Memory B cell (primary cell): ENCODE data around the gene ATF6.
A peak's percentile ranks its signal among the peaks of the same experiment; 100 is the strongest.

Experiments
- ATAC-seq: fragments of 150-1000 bp; cut with Tn5 transposase; 2 replicates; pipeline ENCODE4 v1.10.0; 2021; ENCODE audit warnings: low read depth, mild to moderate bottlenecking, moderate library complexity
- DNase-seq, 2 donors: peaks; one replicate each; pipeline ENCODE4 v3.0.0; 2022; ENCODE audit warnings: low spot score in 2 of 2
- H3K27ac Mint-ChIP-seq: one replicate; pipeline ENCODE4 v1.8.0; 2022; ENCODE audit warnings: mild to moderate bottlenecking, moderate library complexity, mixed read lengths
- H3K27me3 Mint-ChIP-seq: one replicate; pipeline ENCODE4 v1.8.0; 2022; ENCODE audit warnings: mixed read lengths
- H3K36me3 Mint-ChIP-seq: one replicate; pipeline ENCODE4 v1.8.0; 2022; ENCODE audit warnings: mild to moderate bottlenecking, mixed read lengths
- H3K4me1 Mint-ChIP-seq: one replicate; pipeline ENCODE4 v1.8.0; 2022; ENCODE audit warnings: mixed read lengths
- H3K4me3 Mint-ChIP-seq: one replicate; pipeline ENCODE4 v1.8.0; 2022; ENCODE audit warnings: mild to moderate bottlenecking, moderate library complexity, mixed read lengths
- H3K9me3 Mint-ChIP-seq: one replicate; pipeline ENCODE4 v1.8.0; 2022; ENCODE audit warnings: mixed read lengths

ATF6 gene

DNA sequence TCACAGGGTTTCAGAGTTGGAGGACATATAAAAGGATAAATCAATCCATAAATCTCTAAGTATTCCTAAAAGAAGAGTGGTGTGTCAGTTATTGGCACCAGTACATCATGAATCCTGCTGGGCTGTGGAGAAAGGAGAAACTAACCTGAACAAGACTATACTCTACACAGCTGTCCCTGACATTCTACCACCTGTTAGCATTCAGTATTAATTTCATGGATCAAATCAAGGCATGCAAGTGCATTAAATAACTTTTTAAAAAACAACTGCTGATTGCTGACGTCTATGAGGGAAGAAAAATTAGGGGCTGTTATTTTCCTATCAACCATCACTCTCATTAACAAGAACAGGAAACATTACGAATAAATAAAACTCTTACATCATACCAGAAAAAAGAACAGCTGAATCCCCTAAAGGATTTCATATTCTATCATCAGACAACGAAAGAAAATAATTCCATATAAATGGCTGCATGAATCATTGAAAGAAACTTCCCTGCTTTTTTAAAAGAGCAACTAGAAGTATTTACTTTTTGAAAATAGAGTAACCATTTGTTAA, 121.7 kb downstream of the ATF6 start:
- Mint-ChIP-seq H3K27ac (no peak overlapping the region), H3K36me3 (peaks cover 35% of the 10 kb centered on the region), H3K9me3 (no peaks in the 10 kb centered on the region), H3K27me3 (no peaks in the 10 kb centered on the region), H3K4me1 (no peaks in the 10 kb centered on the region), H3K4me3 (no peak overlapping the region)
- ATAC-seq (no peak), DNase-seq (no peak)

DNA sequence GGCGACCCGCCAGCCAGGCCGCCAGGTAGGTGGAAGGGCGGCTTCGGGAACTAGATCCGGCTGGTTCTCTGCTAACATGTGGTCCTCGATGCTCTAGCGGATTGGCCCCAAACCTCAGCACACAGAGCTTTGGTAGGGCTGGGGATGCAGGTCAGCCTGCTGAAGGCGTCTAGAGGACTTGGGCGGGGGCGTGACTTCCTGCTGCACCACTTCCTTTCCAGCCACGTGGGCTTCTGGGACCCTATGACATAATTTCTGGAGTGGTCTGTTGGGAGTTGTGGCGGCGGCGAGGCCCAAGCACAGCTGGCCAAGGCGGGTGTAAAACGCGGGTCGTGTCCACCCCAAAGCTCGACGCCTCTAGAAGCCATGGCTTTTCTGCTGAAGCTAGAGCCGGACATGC, 124.5 kb downstream of the ATF6 start:
- peaks cover 35% of the 10 kb centered on the region for H3K36me3 Mint-ChIP-seq
- no peaks in the 10 kb centered on the region for H3K9me3 Mint-ChIP-seq
- ATAC-seq (no peak), DNase-seq (no peak)
- H3K27me3 Mint-ChIP-seq = no peaks in the 10 kb centered on the region
- no peaks in the 10 kb centered on the region for H3K4me1 Mint-ChIP-seq
- H3K4me3 Mint-ChIP-seq = no peak overlapping the region
- H3K27ac Mint-ChIP-seq = no peak overlapping the region

DNA sequence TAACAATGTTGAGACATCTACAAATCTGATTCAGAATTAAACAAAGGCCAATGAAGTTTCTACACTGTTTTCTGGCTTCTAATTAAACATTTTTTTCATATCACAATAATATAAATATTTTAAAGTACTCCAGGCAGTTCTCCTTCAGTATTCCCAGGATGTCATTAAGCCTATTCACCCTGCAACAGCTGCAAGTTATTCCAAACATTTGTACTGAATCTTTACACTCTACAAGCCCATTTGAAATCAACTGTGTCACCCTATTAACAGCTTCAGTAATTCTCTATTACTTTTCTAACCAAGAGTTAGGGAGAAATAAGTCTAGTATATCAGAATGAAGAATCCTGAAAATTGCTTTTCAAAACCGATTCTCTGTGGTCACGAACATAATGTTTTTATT, 133.0 kb downstream of the ATF6 start:
- H3K36me3 Mint-ChIP-seq = peaks cover 1% of the 10 kb centered on the region
- H3K27ac Mint-ChIP-seq = no peak overlapping the region
- DNase-seq = no peak
- no peaks in the 10 kb centered on the region for H3K4me1 Mint-ChIP-seq
- no peaks in the 10 kb centered on the region for H3K9me3 Mint-ChIP-seq
- no peaks in the 10 kb centered on the region for H3K27me3 Mint-ChIP-seq
- no peak for ATAC-seq
- H3K4me3 Mint-ChIP-seq = no peak overlapping the region

DNA sequence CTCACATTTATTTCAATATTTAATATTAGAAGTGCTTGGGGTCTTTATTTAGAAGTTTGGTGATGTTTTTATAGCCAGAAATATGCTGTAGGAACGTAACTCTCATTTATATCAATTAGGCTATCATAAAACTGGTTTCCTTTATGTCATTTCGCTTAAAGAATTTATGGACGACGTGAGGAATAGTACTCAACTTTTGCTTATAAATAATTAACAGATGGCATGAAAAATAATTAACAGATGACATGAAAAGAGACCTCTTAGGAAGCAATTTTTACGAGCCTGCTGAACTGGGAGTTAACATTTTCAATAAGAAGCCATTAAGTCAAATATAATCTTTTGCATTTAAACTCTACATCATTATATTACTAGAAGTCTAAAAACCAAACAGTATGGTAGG, 134.0 kb downstream of the ATF6 start:
- ATAC-seq (no peak), DNase-seq (no peak)
- peaks cover 1% of the 10 kb centered on the region for H3K36me3 Mint-ChIP-seq
- no peaks in the 10 kb centered on the region for H3K4me1 Mint-ChIP-seq
- no peak overlapping the region for H3K4me3 Mint-ChIP-seq
- H3K27ac Mint-ChIP-seq = no peak overlapping the region
- H3K27me3 Mint-ChIP-seq = no peaks in the 10 kb centered on the region
- H3K9me3 Mint-ChIP-seq = no peaks in the 10 kb centered on the region

- Mint-ChIP-seq H3K4me3 (no peak overlapping the region), H3K27ac (no peak overlapping the region), H3K4me1 (no peaks in the 10 kb centered on the region), H3K27me3 (no peaks in the 10 kb centered on the region), H3K36me3 (peaks cover 1% of the 10 kb centered on the region), H3K9me3 (no peaks in the 10 kb centered on the region)
- DNase-seq = no peak
- no peak for ATAC-seq
These were observed 136.1 kb downstream of the ATF6 start for GRCh38 chr1:161902182-161902581.

DNA sequence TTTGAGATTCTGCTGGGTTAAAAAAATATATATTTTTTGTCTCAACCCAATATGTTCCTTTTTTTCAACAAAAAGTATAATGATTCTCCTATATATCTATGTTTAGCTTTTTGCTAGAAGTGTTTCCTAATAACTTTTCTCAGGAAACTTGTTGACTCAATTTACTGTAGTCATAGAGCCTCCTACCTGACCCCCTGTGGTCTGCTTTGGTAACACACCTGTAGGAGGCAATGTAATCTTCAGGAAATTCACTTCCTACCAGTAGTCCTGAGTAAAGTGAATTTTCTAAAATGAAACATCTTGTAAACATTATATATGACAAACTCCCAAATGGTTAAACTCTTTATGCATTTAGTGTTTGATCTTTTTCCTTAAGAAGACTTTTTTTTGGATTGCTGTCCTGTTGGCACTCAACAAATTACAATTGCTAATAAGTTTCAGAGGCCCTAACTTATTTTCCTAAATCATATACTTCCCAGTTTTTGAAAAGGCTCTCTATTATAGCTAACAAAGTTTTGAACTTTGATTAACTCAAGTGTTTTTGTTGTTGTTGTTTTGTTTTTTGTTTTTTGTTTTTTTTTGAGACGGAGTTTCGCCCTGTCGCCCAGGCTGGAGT, 139.3 kb downstream of the ATF6 start:
- Mint-ChIP-seq H3K9me3 (no peaks in the 10 kb centered on the region), H3K36me3 (no peaks in the 10 kb centered on the region), H3K4me3 (no peak overlapping the region), H3K4me1 (no peaks in the 10 kb centered on the region), H3K27me3 (no peaks in the 10 kb centered on the region), H3K27ac (no peak overlapping the region)
- DNase-seq (no peak), ATAC-seq (peak; percentile 50)

DNA sequence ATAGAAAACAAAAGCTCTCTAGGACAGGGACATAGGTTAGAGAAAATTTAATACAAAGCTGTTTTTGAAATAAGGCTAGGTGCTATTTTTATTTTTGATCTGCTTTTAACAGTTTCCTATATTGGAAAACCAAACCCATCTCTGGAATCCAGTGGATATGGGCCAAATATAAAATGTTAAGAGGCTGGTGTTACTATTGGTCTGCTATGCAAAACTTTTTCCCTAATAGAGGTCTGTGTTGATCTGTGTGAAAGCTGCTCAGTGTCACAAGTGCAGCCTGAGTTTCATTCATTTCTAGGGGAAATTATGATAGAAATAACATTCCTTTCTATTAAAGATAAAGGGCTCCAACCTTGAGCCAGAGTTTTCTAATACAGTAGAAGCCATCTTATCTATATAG, 141.1 kb downstream of the ATF6 start:
- ATAC-seq (no peak), DNase-seq (no peak)
- no peaks in the 10 kb centered on the region for H3K4me1 Mint-ChIP-seq
- no peaks in the 10 kb centered on the region for H3K27me3 Mint-ChIP-seq
- no peaks in the 10 kb centered on the region for H3K36me3 Mint-ChIP-seq
- H3K4me3 Mint-ChIP-seq = no peak overlapping the region
- H3K9me3 Mint-ChIP-seq = no peaks in the 10 kb centered on the region
- no peak overlapping the region for H3K27ac Mint-ChIP-seq

GRCh38 chr1:161908264-161908663, 142.1 kb downstream of the ATF6 start:
- H3K27ac Mint-ChIP-seq = no peak overlapping the region
- no peaks in the 10 kb centered on the region for H3K9me3 Mint-ChIP-seq
- ATAC-seq (no peak), DNase-seq (no peak)
- H3K27me3 Mint-ChIP-seq = no peaks in the 10 kb centered on the region
- H3K4me1 Mint-ChIP-seq = no peaks in the 10 kb centered on the region
- no peak overlapping the region for H3K4me3 Mint-ChIP-seq
- H3K36me3 Mint-ChIP-seq = peaks cover 5% of the 10 kb centered on the region

- H3K36me3 Mint-ChIP-seq = peaks cover 5% of the 10 kb centered on the region
- no peaks in the 10 kb centered on the region for H3K27me3 Mint-ChIP-seq
- H3K4me3 Mint-ChIP-seq = no peak overlapping the region
- H3K9me3 Mint-ChIP-seq = no peaks in the 10 kb centered on the region
- ATAC-seq = no peak
- no peak for DNase-seq
- H3K27ac Mint-ChIP-seq = no peak overlapping the region
- H3K4me1 Mint-ChIP-seq = no peaks in the 10 kb centered on the region
These were observed 144.5 kb downstream of the ATF6 start for GRCh38 chr1:161910604-161911003.

- H3K27ac Mint-ChIP-seq = no peak overlapping the region
- H3K36me3 Mint-ChIP-seq = peaks cover 5% of the 10 kb centered on the region
- DNase-seq (no peak), ATAC-seq (no peak)
- no peaks in the 10 kb centered on the region for H3K27me3 Mint-ChIP-seq
- H3K4me3 Mint-ChIP-seq = no peak overlapping the region
- H3K9me3 Mint-ChIP-seq = no peaks in the 10 kb centered on the region
- no peaks in the 10 kb centered on the region for H3K4me1 Mint-ChIP-seq
These were observed 147.5 kb downstream of the ATF6 start for GRCh38 chr1:161913482-161914140.

- H3K27me3 Mint-ChIP-seq = no peaks in the 10 kb centered on the region
- H3K27ac Mint-ChIP-seq = no peak overlapping the region
- H3K4me3 Mint-ChIP-seq = no peak overlapping the region
- H3K4me1 Mint-ChIP-seq = no peaks in the 10 kb centered on the region
- H3K9me3 Mint-ChIP-seq = no peaks in the 10 kb centered on the region
- no peak for ATAC-seq
- DNase-seq = no peak
- H3K36me3 Mint-ChIP-seq = peaks cover 6% of the 10 kb centered on the region
These were observed 148.5 kb downstream of the ATF6 start for GRCh38 chr1:161914595-161914994.

GRCh38 chr1:161915051-161915503, 149.0 kb downstream of the ATF6 start:
- DNase-seq = no peak
- ATAC-seq = no peak
- Mint-ChIP-seq H3K4me1 (no peaks in the 10 kb centered on the region), H3K27ac (no peak overlapping the region), H3K9me3 (no peaks in the 10 kb centered on the region), H3K27me3 (no peaks in the 10 kb centered on the region), H3K36me3 (peaks cover 7% of the 10 kb centered on the region), H3K4me3 (no peak overlapping the region)

DNA sequence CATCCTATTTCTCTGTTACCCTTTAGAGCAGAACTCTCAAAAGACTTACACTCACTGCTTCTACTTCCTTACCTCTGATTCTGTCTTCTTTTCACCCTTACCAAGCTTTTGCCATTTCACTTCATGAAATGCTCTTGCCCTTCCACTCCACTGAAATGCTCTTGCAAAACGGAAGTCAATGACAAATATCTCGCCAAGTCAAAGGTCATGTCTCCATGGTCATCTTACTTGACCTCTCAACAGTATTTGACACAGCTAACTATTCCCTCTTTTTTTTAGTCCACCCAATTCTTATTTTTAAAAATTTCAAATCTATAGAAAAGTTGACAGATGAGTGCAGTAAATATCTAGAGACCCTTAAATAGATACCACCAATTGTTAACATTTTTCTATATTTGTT, 149.9 kb downstream of the ATF6 start:
- H3K4me1 Mint-ChIP-seq = no peaks in the 10 kb centered on the region
- no peaks in the 10 kb centered on the region for H3K9me3 Mint-ChIP-seq
- no peak overlapping the region for H3K4me3 Mint-ChIP-seq
- no peak for ATAC-seq
- DNase-seq = no peak
- no peaks in the 10 kb centered on the region for H3K27me3 Mint-ChIP-seq
- no peak overlapping the region for H3K27ac Mint-ChIP-seq
- peaks cover 9% of the 10 kb centered on the region for H3K36me3 Mint-ChIP-seq

DNA sequence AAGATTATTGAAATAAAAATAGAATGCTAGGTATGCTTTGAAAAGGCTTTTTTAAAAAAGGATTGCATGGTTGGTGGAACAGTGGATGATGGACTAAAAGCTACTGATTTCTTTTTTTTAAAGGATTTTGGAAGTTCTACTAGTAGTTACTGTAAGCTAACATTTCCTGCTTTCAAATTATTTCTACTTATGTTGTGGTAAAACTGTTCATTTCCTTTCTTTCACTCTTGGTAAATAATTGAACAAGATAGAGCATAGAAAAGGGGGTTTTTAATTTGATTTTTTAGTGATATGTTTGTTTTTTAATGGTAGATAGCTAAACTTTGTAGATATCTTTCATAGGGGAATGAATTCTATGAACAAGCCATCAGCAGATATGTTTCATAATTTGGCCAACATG, 153.1 kb downstream of the ATF6 start:
- H3K4me1 Mint-ChIP-seq = no peaks in the 10 kb centered on the region
- no peaks in the 10 kb centered on the region for H3K27me3 Mint-ChIP-seq
- no peaks in the 10 kb centered on the region for H3K9me3 Mint-ChIP-seq
- no peak overlapping the region for H3K27ac Mint-ChIP-seq
- no peak for DNase-seq
- ATAC-seq = no peak
- peaks cover 23% of the 10 kb centered on the region for H3K36me3 Mint-ChIP-seq
- H3K4me3 Mint-ChIP-seq = no peak overlapping the region

GRCh38 chr1:161921491-161921890, 155.4 kb downstream of the ATF6 start:
- H3K9me3 Mint-ChIP-seq = no peaks in the 10 kb centered on the region
- no peak for ATAC-seq
- no peak overlapping the region for H3K4me3 Mint-ChIP-seq
- no peak for DNase-seq
- H3K27ac Mint-ChIP-seq = no peak overlapping the region
- peaks cover 33% of the 10 kb centered on the region for H3K36me3 Mint-ChIP-seq
- no peaks in the 10 kb centered on the region for H3K27me3 Mint-ChIP-seq
- no peaks in the 10 kb centered on the region for H3K4me1 Mint-ChIP-seq
